Measurements from ENCODE around the gene GAS7.

DNA sequence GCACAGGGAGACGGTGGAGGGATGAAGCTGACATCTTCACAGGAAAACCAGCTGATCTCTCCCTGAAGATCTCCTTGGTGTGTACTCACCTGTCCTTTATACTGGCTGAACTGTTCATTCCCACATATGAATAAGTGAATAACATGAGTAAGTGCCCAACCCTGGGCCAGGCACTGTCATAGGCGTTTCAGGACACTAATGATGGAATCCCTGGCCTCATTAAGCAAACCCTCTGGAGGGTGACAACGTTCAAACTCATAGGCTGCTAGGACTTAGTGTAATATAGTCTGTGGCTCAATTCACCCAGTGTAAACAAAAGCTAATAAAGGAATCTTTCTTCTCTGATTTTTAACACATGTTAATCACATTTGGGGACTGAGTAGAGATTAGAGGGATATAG is 24.5 kb downstream of the GAS7 start:
- TF ChIP-seq CTCF (optimal IDR thresholded peaks at IDR 0.05 in 1 of 3, IDR thresholded peaks at IDR 0.05 in 1 of 3, conservative IDR thresholded peaks at IDR 0.05 in 1 of 3; ENCODE audit: extremely low read depth in 1 of 3, insufficient read depth in 2 of 3, low read length in 3 of 3) (no peak), EZH2 (IDR thresholded peaks at IDR 0.05; ENCODE audit: low read length) (no peak)

Measured in keratinocyte (primary cell).